Osteocyte (in vitro differentiated cells): ENCODE measurements around the gene ABCG1. TPM values are rescaled to one million over a fixed set of nuclear protein-coding genes. Genes with fewer than 3 reads are reported as not detected.

Source experiments
- DNase-seq: peaks from one replicate; pipeline ENCODE4 v3.0.0; 2021; ENCODE audit warnings: mixed read lengths; ENCODE audit not compliant: unreplicated experiment; ENCODE audit errors: extremely low spot score
- H3K27ac Mint-ChIP-seq: one replicate; pipeline ENCODE4 v1.8.0; 2021; ENCODE audit warnings: mild to moderate bottlenecking, mixed read lengths; ENCODE audit not compliant: unreplicated experiment
- H3K27me3 Mint-ChIP-seq: one replicate; pipeline ENCODE4 v1.8.0; 2021; ENCODE audit warnings: mixed read lengths; ENCODE audit not compliant: unreplicated experiment
- H3K36me3 Mint-ChIP-seq: one replicate; pipeline ENCODE4 v1.8.0; 2021; ENCODE audit warnings: mixed read lengths; ENCODE audit not compliant: unreplicated experiment
- H3K4me1 Mint-ChIP-seq: one replicate; pipeline ENCODE4 v1.8.0; 2021; ENCODE audit warnings: mixed read lengths; ENCODE audit not compliant: unreplicated experiment
- H3K4me3 Mint-ChIP-seq: one replicate; pipeline ENCODE4 v1.8.0; 2021; ENCODE audit warnings: mild to moderate bottlenecking, moderate library complexity, mixed read lengths; ENCODE audit not compliant: unreplicated experiment
- H3K9me3 Mint-ChIP-seq: one replicate; pipeline ENCODE4 v1.8.0; 2021; ENCODE audit warnings: mixed read lengths; ENCODE audit not compliant: unreplicated experiment
- CTCF ChIP-seq: fragments of 200-600 bp; sonication (generic); IDR thresholded peaks from 2 replicates; pipeline ENCODE4 v1.5.0; 2021; ENCODE audit warnings: antibody characterized with exemption, mild to moderate bottlenecking, moderate library complexity
- total RNA-seq: library from RNA; stranded (reverse); gene quantifications from 2 replicates; pipeline ENCODE4 v1.2.1, GENCODE V29; 2021

Gene ABCG1
- total RNA-seq, 1 donor from 2014 or later: 16.5 TPM

- H3K9me3 Mint-ChIP-seq: no peaks in the 10 kb centered on the region
Measured at GRCh38 chr21:42315296-42315891, 96.5 kb downstream of the ABCG1 start, which contains the start of gene TFF3. TFF3 (minus strand) TSS chr21:42315409; CDS start chr21:42315374, 35 bp downstream.

GRCh38 chr21:42316891-42317290, 98.0 kb downstream of the ABCG1 start:
- no peak overlapping the region for H3K27ac Mint-ChIP-seq
- no peak for DNase-seq
- no peaks in the 10 kb centered on the region for H3K36me3 Mint-ChIP-seq
- no peaks in the 10 kb centered on the region for H3K27me3 Mint-ChIP-seq
- peaks cover 45% of the 10 kb centered on the region for H3K4me1 Mint-ChIP-seq
- H3K4me3 Mint-ChIP-seq: no peak overlapping the region
- TF ChIP-seq CTCF: no peak
- H3K9me3 Mint-ChIP-seq: no peaks in the 10 kb centered on the region

More at GRCh38 chr21:42315296-42315891, 96.5 kb downstream of the ABCG1 start, which contains the start of gene TFF3:
- peak; percentile 89 for DNase-seq
- H3K27me3 Mint-ChIP-seq: no peaks in the 10 kb centered on the region
- peaks cover 56% of the 10 kb centered on the region for H3K4me1 Mint-ChIP-seq
- H3K4me3 Mint-ChIP-seq: peak within 1 kb of the TSS; percentile 45
- H3K27ac Mint-ChIP-seq: peak within 1 kb of the TSS; percentile 90
- no peaks in the 10 kb centered on the region for H3K36me3 Mint-ChIP-seq
- no peak for TF ChIP-seq CTCF

- Mint-ChIP-seq H3K4me3 (no peak overlapping the region), H3K27ac (no peak overlapping the region), H3K36me3 (no peaks in the 10 kb centered on the region), H3K27me3 (peaks cover 3% of the 10 kb centered on the region), H3K9me3 (no peaks in the 10 kb centered on the region), H3K4me1 (peaks cover 41% of the 10 kb centered on the region)
- TF ChIP-seq CTCF: no peak
- DNase-seq: no peak
Measured at GRCh38 chr21:42317341-42317741, 98.4 kb downstream of the ABCG1 start.

- H3K27me3 Mint-ChIP-seq: peaks cover 9% of the 10 kb centered on the region
- H3K27ac Mint-ChIP-seq: no peak overlapping the region
- H3K4me1 Mint-ChIP-seq: peaks cover 36% of the 10 kb centered on the region
- H3K4me3 Mint-ChIP-seq: no peak overlapping the region
- TF ChIP-seq CTCF: no peak
- H3K36me3 Mint-ChIP-seq: no peaks in the 10 kb centered on the region
- H3K9me3 Mint-ChIP-seq: no peaks in the 10 kb centered on the region
- peak; percentile 83 for DNase-seq
Measured at GRCh38 chr21:42317826-42318746, 99.1 kb downstream of the ABCG1 start.

GRCh38 chr21:42319376-42319775, 100.4 kb downstream of the ABCG1 start:
- no peaks in the 10 kb centered on the region for H3K36me3 Mint-ChIP-seq
- H3K27ac Mint-ChIP-seq: no peak overlapping the region
- peak; percentile 78 for DNase-seq
- H3K9me3 Mint-ChIP-seq: no peaks in the 10 kb centered on the region
- no peak for TF ChIP-seq CTCF
- peaks cover 24% of the 10 kb centered on the region for H3K4me1 Mint-ChIP-seq
- no peak overlapping the region for H3K4me3 Mint-ChIP-seq
- H3K27me3 Mint-ChIP-seq: peaks cover 19% of the 10 kb centered on the region
